Left ventricle myocardium inferior (tissue), 1 donor: Measurements from ENCODE around the gene NRIP3. TPM values are rescaled to one million over a fixed set of nuclear protein-coding genes. Genes with fewer than 3 reads are reported as not detected.

Experiments
- DNase-seq: peaks from one replicate; pipeline ENCODE4 v3.0.0-alpha.2; 2020
- H3K27ac ChIP-seq: fragments of 200-600 bp; replicated peaks from 2 replicates; pipeline ENCODE4 v1.8.0; 2021
- H3K27me3 ChIP-seq: fragments of 200-600 bp; 2 replicates; pipeline ENCODE4 v1.8.0; 2021; ENCODE audit warnings: low read depth
- H3K36me3 ChIP-seq: fragments of 200-600 bp; 2 replicates; pipeline ENCODE4 v1.8.0; 2021
- H3K4me1 ChIP-seq: fragments of 200-600 bp; 2 replicates; pipeline ENCODE4 v1.8.0; 2021
- H3K4me3 ChIP-seq: fragments of 200-600 bp; 2 replicates; pipeline ENCODE4 v1.8.0; 2021; ENCODE audit warnings: mild to moderate bottlenecking, moderate library complexity
- H3K9me3 ChIP-seq: fragments of 200-600 bp; replicated peaks from 2 replicates; pipeline ENCODE4 v1.8.0; 2021
- intact Hi-C: fragments of 100-400 bp; cut with micrococcal nuclease; formaldehyde crosslinking; loops from one replicate; pipeline ENCODE4 v1.11.0; 2022
- total RNA-seq: library from RNA; stranded (reverse); fragmentation: NEBNext Ultra II Directional; extraction: Animal tissue kit (Norgen Biotek cat#: 25700); gene quantifications from one replicate; pipeline ENCODE4 v1.2.1, GENCODE V29; 2021
- TF ChIP-seq, protein P1 (sequence below): fragments of 200-600 bp; IDR thresholded peaks from 2 replicates; pipeline ENCODE4 v1.8.0; 2021; ENCODE audit warnings: antibody characterized with exemption, mild to moderate bottlenecking, borderline replicate concordance
- donor health status: DM: no; HTN: yes; CAD: no; lungs with severe emphysema.

NRIP3 gene
- total RNA-seq, 1 donor from 2014 or later: 1.9 TPM

DNA sequence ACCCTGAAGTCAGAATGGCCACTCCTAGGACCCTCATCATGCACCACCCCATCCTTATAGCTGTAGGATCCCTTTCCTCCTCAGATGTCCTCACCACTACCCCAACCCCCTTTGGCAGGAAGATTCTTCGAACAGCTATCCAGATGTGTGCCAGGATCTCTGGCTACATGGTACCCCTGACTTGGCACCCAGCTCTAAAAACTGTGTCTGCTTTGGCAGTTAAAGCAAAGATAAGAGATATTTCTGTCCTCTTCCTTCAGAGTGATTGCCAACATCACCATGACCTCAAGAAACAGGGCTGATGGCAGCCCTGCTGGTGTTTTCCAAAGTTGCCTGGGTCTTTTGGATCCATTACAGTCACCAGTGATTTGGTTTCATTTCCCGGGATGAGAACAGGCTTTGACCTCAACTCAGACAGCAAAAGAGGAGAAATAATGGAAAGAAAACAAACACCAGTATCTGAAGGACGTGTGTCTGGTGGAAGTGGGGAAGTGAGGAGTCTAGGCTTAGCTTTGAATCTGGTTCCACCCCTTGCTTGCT is 4.3 kb upstream of the NRIP3 start:
- peaks cover 16% of the 10 kb centered on the region for H3K4me1 ChIP-seq
- H3K9me3 ChIP-seq: peaks cover 9% of the 10 kb centered on the region
- DNase-seq: no peak
- intact Hi-C loops: no loop called here
- peaks cover 7% of the 10 kb centered on the region for H3K27me3 ChIP-seq
- no peak overlapping the region for H3K4me3 ChIP-seq
- TF ChIP-seq, protein P1, sequence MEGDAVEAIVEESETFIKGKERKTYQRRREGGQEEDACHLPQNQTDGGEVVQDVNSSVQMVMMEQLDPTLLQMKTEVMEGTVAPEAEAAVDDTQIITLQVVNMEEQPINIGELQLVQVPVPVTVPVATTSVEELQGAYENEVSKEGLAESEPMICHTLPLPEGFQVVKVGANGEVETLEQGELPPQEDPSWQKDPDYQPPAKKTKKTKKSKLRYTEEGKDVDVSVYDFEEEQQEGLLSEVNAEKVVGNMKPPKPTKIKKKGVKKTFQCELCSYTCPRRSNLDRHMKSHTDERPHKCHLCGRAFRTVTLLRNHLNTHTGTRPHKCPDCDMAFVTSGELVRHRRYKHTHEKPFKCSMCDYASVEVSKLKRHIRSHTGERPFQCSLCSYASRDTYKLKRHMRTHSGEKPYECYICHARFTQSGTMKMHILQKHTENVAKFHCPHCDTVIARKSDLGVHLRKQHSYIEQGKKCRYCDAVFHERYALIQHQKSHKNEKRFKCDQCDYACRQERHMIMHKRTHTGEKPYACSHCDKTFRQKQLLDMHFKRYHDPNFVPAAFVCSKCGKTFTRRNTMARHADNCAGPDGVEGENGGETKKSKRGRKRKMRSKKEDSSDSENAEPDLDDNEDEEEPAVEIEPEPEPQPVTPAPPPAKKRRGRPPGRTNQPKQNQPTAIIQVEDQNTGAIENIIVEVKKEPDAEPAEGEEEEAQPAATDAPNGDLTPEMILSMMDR: no peak
- H3K36me3 ChIP-seq: no peaks in the 10 kb centered on the region
- H3K27ac ChIP-seq: no peak overlapping the region

DNA sequence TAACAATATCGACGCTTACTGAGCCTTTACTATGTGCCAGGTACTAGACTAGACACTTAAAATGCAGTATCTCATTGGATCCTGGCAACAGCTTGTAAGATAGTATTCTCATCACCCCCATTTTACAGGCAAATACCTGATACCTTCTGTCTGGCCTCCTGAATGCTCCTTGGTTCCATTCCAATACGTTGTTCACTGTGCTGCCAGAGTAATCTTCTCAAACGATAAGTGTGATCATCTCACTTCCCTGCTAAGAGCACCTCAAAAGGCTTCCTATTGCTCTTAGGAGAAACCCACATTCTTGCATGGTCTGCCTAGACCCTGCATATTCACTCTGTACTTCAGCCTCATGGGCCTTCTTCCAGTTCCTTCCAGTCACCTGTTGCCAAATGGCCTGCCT is 1.3 kb upstream of the NRIP3 start:
- TF ChIP-seq, protein P1: no peak
- Histone ChIP-seq H3K27me3 (peaks cover 37% of the 10 kb centered on the region), H3K9me3 (peaks cover 7% of the 10 kb centered on the region), H3K4me3 (no peak overlapping the region), H3K4me1 (peaks cover 20% of the 10 kb centered on the region), H3K36me3 (no peaks in the 10 kb centered on the region), H3K27ac (no peak overlapping the region)
- intact Hi-C loops: no loop called here
- DNase-seq: no peak

DNA sequence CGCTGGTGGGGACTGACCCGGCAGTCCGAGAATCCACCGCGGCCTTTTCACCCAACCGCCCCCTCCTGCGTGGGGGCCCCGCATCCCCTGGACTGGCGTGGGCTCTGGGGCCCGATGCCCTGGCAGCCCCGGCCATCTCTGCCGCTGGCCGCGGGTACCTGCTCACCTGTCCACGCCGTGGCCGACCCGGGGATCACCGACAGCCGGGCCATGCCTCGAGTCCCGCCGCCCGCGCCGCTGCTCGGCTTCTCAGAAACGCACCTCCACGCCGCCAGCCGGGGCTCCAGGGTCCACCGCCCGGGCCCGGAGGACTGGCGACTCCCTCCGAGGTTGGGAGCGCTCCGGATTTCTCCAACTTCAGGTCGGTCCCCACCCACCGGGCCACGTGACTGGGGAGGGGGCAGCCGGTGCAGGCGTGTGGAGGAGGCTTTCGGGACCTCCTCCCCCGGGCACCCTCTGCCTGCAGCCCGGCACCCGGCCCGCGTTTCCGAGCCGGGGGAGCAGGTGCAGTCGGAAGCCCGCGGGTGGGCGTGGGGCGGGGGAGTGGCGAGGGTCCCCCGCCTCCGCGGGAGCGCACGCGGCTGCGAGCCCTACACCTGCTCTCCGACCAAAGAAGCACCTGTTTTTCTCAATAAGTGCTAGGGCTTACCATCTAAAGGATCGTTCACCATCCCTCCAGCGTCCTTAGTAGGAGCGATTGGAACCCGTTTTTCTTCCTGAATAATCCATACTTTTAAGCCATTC is 554 bp upstream of the NRIP3 start:
- Histone ChIP-seq H3K27me3 (peaks cover 44% of the 10 kb centered on the region), H3K9me3 (no peaks in the 10 kb centered on the region), H3K4me3 (peak overlapping the region; percentile 67), H3K36me3 (no peaks in the 10 kb centered on the region), H3K4me1 (peaks cover 20% of the 10 kb centered on the region), H3K27ac (no peak overlapping the region)
- TF ChIP-seq, protein P1: no peak
- intact Hi-C loops: no loop called here
- no peak for DNase-seq

DNA sequence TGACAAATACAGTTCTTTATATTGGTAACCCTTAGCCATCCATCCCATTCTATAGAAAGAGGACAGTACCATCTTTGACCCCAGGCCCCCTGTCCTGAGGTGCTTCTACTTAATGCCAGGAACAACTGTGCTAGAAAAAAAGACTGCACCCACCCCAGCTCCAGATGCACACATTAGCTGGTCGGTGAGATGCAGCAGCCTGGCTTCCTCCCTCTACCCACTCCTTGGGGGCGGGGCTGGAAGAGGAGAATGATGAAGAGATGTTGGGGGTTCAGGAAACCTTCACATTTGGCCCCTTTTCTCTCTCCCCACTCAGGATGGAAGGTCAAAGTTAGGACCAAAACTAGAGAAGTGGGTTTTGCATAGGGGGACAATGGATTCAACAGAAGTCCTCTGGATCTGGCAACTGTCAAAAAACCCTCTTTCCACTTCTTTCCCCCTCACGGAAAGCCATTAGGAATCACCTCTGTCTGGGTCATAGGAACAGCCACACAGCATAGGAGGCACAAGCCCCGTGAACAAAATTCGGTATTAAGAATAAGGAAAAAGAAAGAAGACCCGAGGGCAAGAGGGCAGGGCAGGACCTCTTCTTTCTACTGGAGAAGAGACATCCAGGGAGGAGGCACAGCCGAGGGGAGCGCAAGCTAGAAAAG is 755 bp downstream of the NRIP3 start:
- H3K27me3 ChIP-seq: peaks cover 56% of the 10 kb centered on the region
- peaks cover 20% of the 10 kb centered on the region for H3K4me1 ChIP-seq
- no peaks in the 10 kb centered on the region for H3K9me3 ChIP-seq
- H3K4me3 ChIP-seq: peak overlapping the region; percentile 67
- intact Hi-C loops: no loop called here
- DNase-seq: no peak
- TF ChIP-seq, protein P1: no peak
- no peak overlapping the region for H3K27ac ChIP-seq
- no peaks in the 10 kb centered on the region for H3K36me3 ChIP-seq

DNA sequence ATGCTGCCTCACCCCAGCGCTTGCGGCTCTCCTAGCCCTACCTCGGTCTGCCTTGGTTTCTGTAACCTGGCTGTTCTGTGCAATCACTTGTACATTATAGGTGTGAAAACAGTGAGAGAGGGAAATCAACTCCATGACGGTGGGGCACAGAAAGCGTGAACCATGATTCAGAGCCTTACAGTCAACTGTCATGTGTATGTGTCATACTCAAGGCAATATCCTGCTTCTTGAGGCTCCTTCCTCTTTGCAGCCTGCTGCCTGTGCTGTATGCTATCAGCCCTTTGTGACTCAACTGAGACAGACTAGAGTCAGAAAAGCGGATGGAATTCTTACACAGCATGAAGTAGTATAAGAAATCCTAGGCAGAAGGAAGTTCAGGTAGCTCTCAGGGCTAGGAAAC is 2.1 kb downstream of the NRIP3 start:
- H3K27me3 ChIP-seq: peaks cover 67% of the 10 kb centered on the region

More for the DNA sequence above, 2.1 kb downstream of the NRIP3 start:
- no peak for DNase-seq
- peaks cover 20% of the 10 kb centered on the region for H3K4me1 ChIP-seq
- no peaks in the 10 kb centered on the region for H3K36me3 ChIP-seq
- H3K4me3 ChIP-seq: no peak overlapping the region
- no peak overlapping the region for H3K27ac ChIP-seq
- intact Hi-C loops: no loop called here
- TF ChIP-seq, protein P1: no peak
- no peaks in the 10 kb centered on the region for H3K9me3 ChIP-seq
